ENCODE results near the gene DLG2.
"Not testable (repeated sequence)": the region's sequence is repeated elsewhere in the genome, so short reads cannot be mapped to it uniquely, and the experiment has no call there.

Gene DLG2

DNA sequence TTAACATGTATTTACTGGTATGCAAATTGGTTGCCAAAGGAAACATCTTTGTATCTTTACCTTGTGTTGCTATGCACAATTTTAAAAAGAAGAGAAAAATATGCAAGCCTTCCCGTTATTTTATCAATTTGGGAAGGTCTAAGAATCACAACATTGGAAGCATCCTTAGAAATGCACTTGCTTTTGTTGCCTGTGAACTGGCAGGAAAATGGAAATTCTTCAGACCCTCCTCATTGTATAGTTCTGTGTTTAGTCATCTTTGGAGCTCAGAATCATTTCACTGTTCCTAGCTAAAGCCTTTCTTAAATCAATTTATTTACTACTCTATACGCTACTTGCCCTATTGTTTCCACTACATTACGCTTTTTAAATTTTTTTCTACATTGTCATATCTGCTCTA is 574.5 kb downstream of the DLG2 start:
- no peak overlapping the region for H3K4me3 ChIP-seq (ENCODE audit: low read depth, low read length)

DNA sequence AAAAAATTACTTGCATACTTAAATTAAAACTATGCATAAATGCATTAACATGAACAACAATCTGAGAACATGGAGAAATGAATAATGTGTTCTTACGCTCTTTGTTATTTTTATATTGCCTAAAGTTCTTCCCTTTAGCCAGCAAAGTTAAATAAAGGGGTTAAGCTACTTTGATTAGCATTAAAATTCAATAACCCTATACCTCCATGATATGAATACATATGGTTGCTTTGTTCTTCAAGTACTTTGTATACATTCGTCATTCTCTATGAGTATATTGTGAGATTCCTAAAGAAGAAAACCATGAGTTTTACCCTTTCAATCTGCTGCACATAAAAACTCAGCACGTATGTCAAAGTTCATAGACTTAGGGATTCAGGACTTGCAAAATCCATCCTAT is 578.3 kb downstream of the DLG2 start:
- no peak overlapping the region for H3K4me3 ChIP-seq (ENCODE audit: low read depth, low read length)

DNA sequence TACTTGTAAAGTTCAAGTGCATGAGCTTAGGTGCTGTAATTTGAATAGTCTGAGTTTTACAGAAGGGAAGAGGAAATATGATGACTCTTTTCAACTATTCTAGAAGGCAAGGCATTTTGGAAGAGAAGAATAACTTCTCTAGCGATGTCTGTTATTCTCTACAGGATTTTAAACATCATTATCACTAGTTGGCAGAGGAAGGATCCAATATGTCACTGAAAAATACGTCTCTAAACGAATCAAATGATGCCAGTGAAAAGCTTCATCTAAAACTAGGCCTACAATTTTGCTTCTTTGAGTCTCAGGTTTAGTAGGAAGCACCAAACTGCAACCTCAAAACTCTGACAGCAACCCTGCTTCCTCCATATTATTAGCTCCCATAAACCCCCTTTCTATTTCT is 581.4 kb downstream of the DLG2 start:
- H3K4me3 ChIP-seq (ENCODE audit: low read depth, low read length), result no peak overlapping the region

DNA sequence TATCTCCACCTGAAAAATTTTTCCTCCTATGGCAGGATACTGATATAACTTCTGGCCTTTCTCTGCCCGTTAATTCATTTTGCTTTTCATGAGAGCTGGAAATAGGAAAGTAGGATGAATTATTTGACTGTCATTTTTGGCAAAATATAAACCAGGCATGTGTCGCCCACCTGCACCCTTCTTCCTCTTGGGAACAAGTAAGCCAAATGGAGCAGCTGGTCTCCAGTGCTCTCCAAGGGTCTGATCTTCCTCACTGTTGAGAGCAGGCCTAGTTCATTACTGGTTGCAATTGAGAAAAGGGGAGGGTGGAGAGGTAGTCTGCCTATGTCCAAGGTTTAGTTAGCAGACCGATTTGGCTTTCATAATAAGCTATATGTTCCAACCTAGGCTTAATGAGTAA is 582.2 kb downstream of the DLG2 start:
- no peak overlapping the region for H3K4me3 ChIP-seq (ENCODE audit: low read depth, low read length)

GRCh38 chr11:85042361-85042760 is 584.8 kb downstream of the DLG2 start:
- H3K4me3 ChIP-seq (ENCODE audit: low read depth, low read length), result no peak overlapping the region

- H3K4me3 ChIP-seq (ENCODE audit: low read depth, low read length), result no peak overlapping the region
Measured at GRCh38 chr11:85040166-85040565, 587.0 kb downstream of the DLG2 start.

DNA sequence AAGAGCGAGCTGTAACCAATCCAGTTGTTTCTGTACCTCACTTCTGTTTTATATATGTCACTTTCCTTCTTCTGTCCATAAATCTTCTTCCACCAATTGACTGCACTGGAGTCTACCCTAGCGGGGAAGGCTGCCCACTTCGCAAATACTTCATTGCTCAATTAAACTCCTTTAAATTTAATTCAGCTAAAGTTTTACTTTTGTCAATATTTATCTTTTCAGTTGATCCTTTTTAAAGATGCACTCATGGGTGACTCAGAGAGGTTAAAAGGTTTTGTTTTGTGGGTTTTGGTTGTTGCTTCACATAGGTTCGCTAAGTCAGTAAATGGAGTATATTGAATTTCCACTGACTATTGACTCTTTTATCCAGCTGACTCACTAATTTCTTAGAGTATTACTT is 597.2 kb downstream of the DLG2 start:
- no peak overlapping the region for H3K4me3 ChIP-seq (ENCODE audit: low read depth, low read length)

GRCh38 chr11:85028329-85029101 is 598.6 kb downstream of the DLG2 start:
- H3K4me3 ChIP-seq (ENCODE audit: low read depth, low read length), result no peak overlapping the region

GRCh38 chr11:85027346-85027745 is 599.8 kb downstream of the DLG2 start:
- no peak overlapping the region for H3K4me3 ChIP-seq (ENCODE audit: low read depth, low read length)

DNA sequence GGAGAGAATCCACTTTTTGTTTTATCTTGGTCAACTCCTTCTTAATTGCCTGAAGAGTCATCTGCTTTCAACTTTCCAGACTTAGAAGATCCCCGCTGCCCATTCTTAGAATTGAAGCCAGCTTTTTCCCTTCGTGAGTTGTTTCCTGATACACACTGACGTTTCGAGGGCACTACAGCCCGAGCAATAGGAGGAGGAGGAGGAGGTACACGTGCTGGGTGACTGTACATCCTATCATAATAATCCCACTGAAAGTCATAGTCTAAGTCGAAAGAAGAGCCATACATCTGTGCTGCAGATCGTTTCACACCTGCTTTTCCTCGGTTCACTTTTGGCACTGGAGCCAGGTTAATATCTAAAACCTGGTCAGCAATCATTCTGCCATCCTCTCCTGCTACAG is 606.1 kb downstream of the DLG2 start:
- H3K4me3 ChIP-seq (ENCODE audit: low read depth, low read length), result no peak overlapping the region

GRCh38 chr11:84993386-84993785 is 633.8 kb downstream of the DLG2 start:
- H3K4me3 ChIP-seq (ENCODE audit: low read depth, low read length), result no peak overlapping the region

- H3K4me3 ChIP-seq (ENCODE audit: low read depth, low read length), result no peak overlapping the region
Measured at GRCh38 chr11:84990141-84990540, 637.0 kb downstream of the DLG2 start.

DNA sequence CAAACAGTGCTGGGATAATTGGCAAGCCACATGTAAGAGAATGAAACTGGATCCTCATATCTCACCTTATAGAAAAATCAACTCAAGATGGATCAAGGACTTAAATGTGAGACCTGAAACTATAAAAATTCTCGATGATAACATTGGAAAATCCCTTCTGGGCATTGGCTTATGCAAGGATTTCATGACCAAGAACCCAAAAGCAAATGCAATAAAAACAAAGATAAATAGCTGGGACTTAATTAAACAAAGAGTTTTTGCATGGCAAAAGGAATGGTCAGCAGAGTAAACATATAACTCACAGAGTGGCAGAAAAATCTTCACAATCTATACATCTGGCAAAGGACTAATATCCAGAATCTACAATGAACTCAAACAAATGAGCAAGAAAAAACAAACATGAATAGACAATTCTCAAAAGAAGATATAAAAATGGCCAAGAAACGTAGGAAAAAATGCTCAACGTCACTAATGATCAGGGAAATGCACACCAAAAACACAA is 639.4 kb downstream of the DLG2 start:
- not testable (repeated sequence) for H3K4me3 ChIP-seq (ENCODE audit: low read depth, low read length)

GRCh38 chr11:84981301-84981700 is 645.8 kb downstream of the DLG2 start:
- no peak overlapping the region for H3K4me3 ChIP-seq (ENCODE audit: low read depth, low read length)

DNA sequence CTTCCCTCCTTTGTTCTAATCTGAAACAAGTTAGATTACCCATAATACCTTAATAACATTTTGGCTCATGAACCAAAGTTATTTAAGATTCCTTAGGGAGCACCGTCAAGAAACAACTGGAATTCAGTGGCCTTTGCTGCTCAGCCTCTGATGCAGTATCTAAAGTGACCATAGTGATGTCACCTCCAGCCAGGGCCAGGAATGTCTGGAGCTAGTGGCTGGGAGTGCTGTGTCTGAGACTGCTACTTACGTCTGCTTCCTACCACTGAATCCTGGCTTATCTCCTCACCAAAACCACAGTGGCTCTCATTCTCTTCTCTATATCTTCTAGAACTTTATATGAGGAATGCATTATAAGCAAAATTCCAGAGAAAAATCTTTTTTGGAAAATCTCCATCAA is 658.0 kb downstream of the DLG2 start:
- H3K4me3 ChIP-seq (ENCODE audit: low read depth, low read length), result no peak overlapping the region

- no peak overlapping the region for H3K4me3 ChIP-seq (ENCODE audit: low read depth, low read length)
Measured at GRCh38 chr11:84965484-84965883, 661.7 kb downstream of the DLG2 start.

DNA sequence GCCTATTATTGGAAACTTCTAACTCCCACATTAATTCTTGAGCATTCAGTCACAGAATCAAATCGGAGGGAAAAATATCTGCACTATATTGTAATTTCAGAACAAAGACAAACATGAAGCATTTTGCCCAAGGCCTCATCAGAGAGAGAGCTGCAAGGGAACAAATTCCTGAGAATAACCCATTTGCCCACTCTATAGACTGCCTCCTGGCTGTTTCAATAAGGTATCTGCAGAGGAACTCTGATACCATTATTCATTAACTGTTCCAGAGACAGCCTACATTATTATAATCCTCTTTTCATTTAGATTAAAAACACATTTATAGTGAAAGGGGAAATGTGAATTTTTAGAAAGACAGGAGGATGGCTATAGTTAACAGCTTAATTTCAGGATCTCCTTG is 663.9 kb downstream of the DLG2 start:
- no peak overlapping the region for H3K4me3 ChIP-seq (ENCODE audit: low read depth, low read length)

- no peak overlapping the region for H3K4me3 ChIP-seq (ENCODE audit: low read depth, low read length)
Measured at GRCh38 chr11:84962018-84962417, 665.1 kb downstream of the DLG2 start.

DNA sequence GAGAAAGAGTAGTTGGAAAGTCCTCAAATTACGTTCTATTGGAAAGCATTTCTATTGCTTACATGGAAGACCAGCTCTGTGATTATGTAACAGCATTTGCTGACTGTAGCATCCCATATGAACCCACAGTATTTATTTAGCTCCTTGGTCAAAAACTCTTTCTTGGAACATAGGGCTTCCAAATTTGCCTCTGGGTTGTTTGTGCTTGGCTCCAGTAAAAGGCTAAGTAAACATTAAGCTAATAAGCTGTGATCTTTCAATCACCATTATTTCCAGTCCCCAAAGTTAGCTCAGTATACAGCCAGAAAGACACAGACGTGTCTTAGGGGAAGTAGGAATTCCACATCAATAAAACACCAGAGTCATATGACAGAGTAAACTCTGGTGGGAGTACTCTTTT is 668.8 kb downstream of the DLG2 start:
- H3K4me3 ChIP-seq (ENCODE audit: low read depth, low read length), result no peak overlapping the region

DNA sequence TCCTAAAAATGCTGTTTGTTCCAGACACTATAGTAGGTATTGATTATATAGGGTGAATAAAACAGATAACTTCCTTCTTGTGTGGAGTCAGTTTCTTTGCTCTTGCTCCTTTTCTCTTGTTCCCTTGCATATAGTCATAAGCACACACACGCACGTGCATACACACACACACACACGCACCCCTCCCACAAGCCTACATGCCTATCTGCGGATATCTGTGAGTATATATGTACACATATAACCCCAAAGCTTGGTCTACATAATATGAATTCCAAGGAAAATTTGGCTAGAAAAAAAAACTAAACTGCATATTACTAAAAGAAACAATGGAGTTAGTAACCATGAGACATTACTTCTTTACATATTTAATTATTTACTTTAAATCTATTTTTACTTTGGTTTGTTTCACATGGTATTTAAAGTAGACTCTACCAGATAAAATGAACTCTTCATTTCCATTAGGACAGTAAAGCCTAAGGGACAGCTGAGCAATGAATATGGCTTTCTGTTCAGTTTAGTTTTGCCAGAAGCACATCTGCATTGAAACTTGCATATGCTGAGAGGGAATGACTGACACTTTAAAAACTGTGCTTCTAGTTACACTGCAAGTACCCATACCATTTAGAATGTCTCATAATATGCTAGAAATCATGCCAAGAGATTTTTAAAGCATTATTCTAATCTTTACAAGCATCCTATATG is 676.4 kb downstream of the DLG2 start:
- no peak overlapping the region for H3K4me3 ChIP-seq (ENCODE audit: low read depth, low read length)

- H3K4me3 ChIP-seq (ENCODE audit: low read depth, low read length), result no peak overlapping the region
Measured at GRCh38 chr11:84947970-84948580, 679.1 kb downstream of the DLG2 start.

- no peak overlapping the region for H3K4me3 ChIP-seq (ENCODE audit: low read depth, low read length)
Measured at GRCh38 chr11:84947070-84947469, 680.1 kb downstream of the DLG2 start.
